Ecto neural progenitor cell (in vitro differentiated cells): Measurements from ENCODE around the gene EGR2.

Experiments
- DNase-seq: peaks from one replicate; pipeline ENCODE4 v3.0.0-alpha.2; 2018; ENCODE audit warnings: low spot score

The EGR2 gene

GRCh38 chr10:62816331-62817120 lies at the start of gene EGR2:
EGR2 (minus strand) TSS chr10:62816366; CDS start chr10:62816029, 337 bp downstream.
- DNase-seq = peak; percentile 93

GRCh38 chr10:62862447-62862846 lies 46.3 kb upstream of the EGR2 start:
- no peak for DNase-seq

GRCh38 chr10:62861507-62861906 lies 45.3 kb upstream of the EGR2 start:
- no peak for DNase-seq

- no peak for DNase-seq
These were observed 44.8 kb upstream of the EGR2 start for GRCh38 chr10:62860946-62861345.

- DNase-seq = no peak
These were observed 42.2 kb upstream of the EGR2 start for GRCh38 chr10:62858364-62858763.

- no peak for DNase-seq
These were observed 39.9 kb upstream of the EGR2 start for GRCh38 chr10:62856021-62856420.

GRCh38 chr10:62853710-62854109 lies 37.5 kb upstream of the EGR2 start:
- DNase-seq = no peak

- no peak for DNase-seq
These were observed 37.0 kb upstream of the EGR2 start for GRCh38 chr10:62852961-62853702.

- no peak for DNase-seq
These were observed 35.3 kb upstream of the EGR2 start for GRCh38 chr10:62851442-62851841.

- DNase-seq = no peak
These were observed 34.5 kb upstream of the EGR2 start for GRCh38 chr10:62850646-62851045.

GRCh38 chr10:62847433-62847832 lies 31.3 kb upstream of the EGR2 start:
- DNase-seq = no peak

GRCh38 chr10:62844280-62845011 lies 28.3 kb upstream of the EGR2 start:
- DNase-seq = no peak

- no peak for DNase-seq
These were observed 27.4 kb upstream of the EGR2 start for GRCh38 chr10:62843600-62843999.

GRCh38 chr10:62842983-62843382 lies 26.8 kb upstream of the EGR2 start:
- no peak for DNase-seq

GRCh38 chr10:62839590-62839989 lies 23.4 kb upstream of the EGR2 start:
- no peak for DNase-seq

GRCh38 chr10:62831346-62831745 lies 15.2 kb upstream of the EGR2 start:
- DNase-seq = no peak

- no peak for DNase-seq
These were observed 14.5 kb upstream of the EGR2 start for GRCh38 chr10:62830679-62831078.

GRCh38 chr10:62829622-62830021 lies 13.5 kb upstream of the EGR2 start:
- no peak for DNase-seq

- no peak for DNase-seq
These were observed 10.1 kb upstream of the EGR2 start for GRCh38 chr10:62826273-62826672.

- DNase-seq = no peak
These were observed 4.4 kb upstream of the EGR2 start for GRCh38 chr10:62820586-62820985.

- DNase-seq = no peak
These were observed 3.2 kb upstream of the EGR2 start for GRCh38 chr10:62819141-62819920.

GRCh38 chr10:62818426-62819011 lies 2.4 kb upstream of the EGR2 start:
- DNase-seq = peak; percentile 76
